ENCODE data around the gene ERC2. TPM values are rescaled to one million over a fixed set of nuclear protein-coding genes. Genes with fewer than 3 reads are reported as not detected.

Gene ERC2
- total and polyA plus RNA-seq, 2 of the 8 experiments (the other 6 are each of a cell fraction or from before 2014, with no cell fraction given): 16.4 to 22.8 TPM

GRCh38 chr3:55557549-55557948 lies 910.7 kb downstream of the ERC2 start:
- no peaks in the 10 kb centered on the region for H3K27me3 ChIP-seq (replicated peaks in 1 of 4; ENCODE audit: control insufficient read depth in 3 of 4, extremely low read depth in 1 of 4, insufficient read depth in 3 of 4, low read length in 3 of 4)
- H2BK20ac ChIP-seq (ENCODE audit: low read length): 0 out of 2 replicates have a peak overlapping the region, but pooled peaks have one; percentile 17
- H3K4ac ChIP-seq (replicated peaks; ENCODE audit: insufficient read length, low read depth, low read length): no peak overlapping the region
- no peaks in the 10 kb centered on the region for H3K23me2 ChIP-seq (ENCODE audit: low read depth, low read length)
- H2BK15ac ChIP-seq (ENCODE audit: low read length): no peak overlapping the region
- no peak overlapping the region for H3K4me2 ChIP-seq (ENCODE audit: insufficient read depth in 1 of 2, low read depth in 2 of 2, low read length in 2 of 2)
- TF ChIP-seq KDM1A (IDR thresholded peaks at IDR 0.05; ENCODE audit: borderline replicate concordance, low read length): peak; percentile 62; the same call in 1 of the 2 replicates
- TF ChIP-seq ZNF274 (IDR thresholded peaks at IDR 0.05; ENCODE audit: borderline replicate concordance, extremely low read depth, low read length): no peak
- FAIRE-seq (no peak), DNase-seq (ENCODE audit: low read depth in 1 of 2, low spot score in 2 of 2) (no peak)
- no peaks in the 10 kb centered on the region for H3K79me2 ChIP-seq (ENCODE audit: control insufficient read depth in 1 of 2, insufficient read depth in 2 of 2, low read length in 2 of 2)
- no peaks in the 10 kb centered on the region for H3K79me1 ChIP-seq (ENCODE audit: low read depth, low read length)
- H3K4me3 ChIP-seq (ENCODE audit: extremely low read depth in 1 of 4, insufficient read depth in 2 of 4, low read depth in 3 of 4, low read length in 4 of 4): no peak overlapping the region
- H4K5ac ChIP-seq (ENCODE audit: insufficient read length, low read depth, low read length): no peak overlapping the region
- peaks cover 13 to 28% (median 21%) of the 10 kb centered on the region in 4 experiments for H3K4me1 ChIP-seq (replicated peaks in 1 of 4; ENCODE audit: control insufficient read depth in 3 of 4, insufficient read depth in 4 of 4, low read length in 3 of 4)
- H2BK5ac ChIP-seq (ENCODE audit: low read depth, low read length): no peak overlapping the region
- H2BK120ac ChIP-seq (replicated peaks; ENCODE audit: low read depth, low read length): no peak overlapping the region
- no peaks in the 10 kb centered on the region for H4K20me1 ChIP-seq (replicated peaks in 1 of 2; ENCODE audit: control insufficient read depth in 1 of 2, insufficient read depth in 2 of 2, low read length in 2 of 2)
- H3K56ac ChIP-seq (replicated peaks; ENCODE audit: insufficient read length, low read depth, low read length): no peak overlapping the region
- H4K91ac ChIP-seq (replicated peaks; ENCODE audit: insufficient read length, low read length): no peak overlapping the region
- no peaks in the 10 kb centered on the region for H3K9me3 ChIP-seq (ENCODE audit: insufficient read depth in 2 of 2, low read depth in 1 of 2, low read length in 1 of 2)
- CTCF ChIA-PET (ENCODE audit: partially characterized antibody): interaction anchor here (1.2 kb wide), 1 partner anchor 75 kb away, joined by 3 read pairs; no protein-coding TSS in a partner anchor
- no peak overlapping the region for H2AFZ ChIP-seq (ENCODE audit: low read length)
- no peak overlapping the region for H4K8ac ChIP-seq (ENCODE audit: extremely low read depth, insufficient read depth, low read length)
- WGBS, 2 experiments (ENCODE audit: extremely low coverage in 1 of 2, insufficient coverage in 1 of 2, insufficient read length in 1 of 2, insufficient replicate concordance in 2 of 2, low coverage in 1 of 2, low lambda C conversion rate in 2 of 2, missing lambda C conversion rate in 1 of 2): 91% methylated on average over 1 of the region's 1 CpG; no CpG with 5 or more reads in 1 of the 2 experiments
- no peak overlapping the region for H3K14ac ChIP-seq (ENCODE audit: insufficient read length)
- POLR2A ChIA-PET (ENCODE audit: partially characterized antibody): no interaction called here
- H2AK5ac ChIP-seq (ENCODE audit: low read depth, low read length): no peak overlapping the region
- H3K23ac ChIP-seq (ENCODE audit: insufficient read length): no peak overlapping the region
- no peak overlapping the region for H3K18ac ChIP-seq (ENCODE audit: extremely low read depth, low read length)
- H2BK12ac ChIP-seq (ENCODE audit: low read depth, low read length): no peak overlapping the region
- no peaks in the 10 kb centered on the region for H3K36me3 ChIP-seq (ENCODE audit: control insufficient read depth in 2 of 4, insufficient read depth in 4 of 4, low read length in 3 of 4)
- H3K27ac ChIP-seq (ENCODE audit: low read depth, low read length): no peak overlapping the region
- H3K9ac ChIP-seq (replicated peaks in 1 of 4; ENCODE audit: extremely low read depth in 1 of 4, low read depth in 3 of 4, low read length in 3 of 4): no peak overlapping the region

Data from H1 (cell line).